HG03103 (cell line): ENCODE measurements around the gene ZKSCAN8.
"Not testable (repeated sequence)": the region's sequence is repeated elsewhere in the genome, so short reads cannot be mapped to it uniquely, and the experiment has no call there.

Source experiments
- ATAC-seq: cut with Tn5 transposase; IDR thresholded peaks from one replicate; pipeline ENCODE4 v1.9.1; 2021; ENCODE audit warnings: low read depth; ENCODE audit not compliant: unreplicated experiment

Gene ZKSCAN8

GRCh38 chr6:28141500-28142329 lies at the start of gene ZKSCAN8:
TSS of gene ZKSCAN8 (plus strand) at chr6:28141883. CDS start at chr6:28148408, 6,525 bp downstream.
- peak; percentile 78 for ATAC-seq

- not testable (repeated sequence) for ATAC-seq
Observed at GRCh38 chr6:28102222-28102621, 39.5 kb upstream of the ZKSCAN8 start.

- not testable (repeated sequence) for ATAC-seq
Observed at GRCh38 chr6:28102699-28103098, 39.0 kb upstream of the ZKSCAN8 start.

GRCh38 chr6:28104392-28105244 lies 37.1 kb upstream of the ZKSCAN8 start:
- peak; percentile 98 for ATAC-seq

GRCh38 chr6:28105245-28105639 lies 36.4 kb upstream of the ZKSCAN8 start:
- ATAC-seq = no peak

- ATAC-seq = no peak
Observed at GRCh38 chr6:28107506-28107905, 34.2 kb upstream of the ZKSCAN8 start.

- ATAC-seq = no peak
Observed at GRCh38 chr6:28111964-28112363, 29.7 kb upstream of the ZKSCAN8 start.

GRCh38 chr6:28115799-28116198 lies 25.9 kb upstream of the ZKSCAN8 start:
- ATAC-seq = no peak

- no peak for ATAC-seq
Observed at GRCh38 chr6:28117386-28118050, 24.2 kb upstream of the ZKSCAN8 start.

GRCh38 chr6:28118217-28118616 lies 23.5 kb upstream of the ZKSCAN8 start:
- ATAC-seq = no peak

GRCh38 chr6:28121876-28122275 lies 19.8 kb upstream of the ZKSCAN8 start:
- no peak for ATAC-seq

- not testable (repeated sequence) for ATAC-seq
Observed at GRCh38 chr6:28122283-28122682, 19.4 kb upstream of the ZKSCAN8 start.

GRCh38 chr6:28124350-28124970 lies 17.2 kb upstream of the ZKSCAN8 start, which contains the start of gene ZSCAN16:
TSS of gene ZSCAN16 (plus strand) at chr6:28124609. CDS start at chr6:28125444, 835 bp downstream.
- peak; percentile 90 for ATAC-seq

- ATAC-seq = no peak
Observed at GRCh38 chr6:28124971-28125353, 16.7 kb upstream of the ZKSCAN8 start.

GRCh38 chr6:28125401-28125800 lies 16.3 kb upstream of the ZKSCAN8 start:
- ATAC-seq = no peak

GRCh38 chr6:28134015-28134414 lies 7.7 kb upstream of the ZKSCAN8 start:
- ATAC-seq = no peak

- ATAC-seq = no peak
Observed at GRCh38 chr6:28134716-28135115, 7.0 kb upstream of the ZKSCAN8 start.

- ATAC-seq = no peak
Observed at GRCh38 chr6:28135393-28135792, 6.3 kb upstream of the ZKSCAN8 start.

- peak; percentile 50 for ATAC-seq
Observed at GRCh38 chr6:28136585-28137504, 4.8 kb upstream of the ZKSCAN8 start.
